Measurements from ENCODE around the gene OSBP2. TPM values are rescaled to one million over a fixed set of nuclear protein-coding genes. Genes with fewer than 3 reads are reported as not detected.

Gene OSBP2
- total RNA-seq, 1 donor from 2014 or later: 0.35 TPM

DNA sequence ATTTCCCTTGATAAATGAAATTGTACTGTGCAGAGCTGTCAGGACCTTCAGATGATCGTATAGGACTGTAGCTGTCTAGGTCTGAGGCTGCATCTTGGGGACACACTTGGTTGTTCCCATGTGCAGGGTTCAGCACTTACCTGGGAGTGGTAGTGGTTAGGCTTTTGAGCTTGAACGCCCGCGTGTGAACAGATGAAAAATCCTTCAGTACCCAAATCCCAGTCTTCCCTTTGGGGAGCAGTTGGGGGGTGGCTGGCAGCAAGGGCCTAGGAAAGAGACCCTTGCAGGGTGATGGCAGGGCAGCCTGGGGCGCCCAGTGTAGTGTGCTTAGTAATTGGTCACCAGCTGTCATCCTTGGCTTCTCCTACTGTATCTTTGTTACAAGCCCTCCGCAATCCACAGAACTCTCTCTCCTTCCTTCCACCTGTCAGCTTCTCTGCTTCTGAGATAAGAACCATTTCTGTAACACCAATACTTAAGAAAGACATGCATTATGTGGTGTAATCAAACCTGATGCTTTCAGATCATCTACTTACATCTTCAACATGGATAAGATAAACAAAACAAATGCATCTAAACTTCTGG is 209.3 kb downstream of the OSBP2 start:
- ChIA-PET CTCF (no interaction called here), POLR2A (no interaction called here)
- Mint-ChIP-seq H3K9me3 (peaks cover 2% of the 10 kb centered on the region), H3K36me3 (ENCODE audit: low read depth) (peaks cover 5% of the 10 kb centered on the region), H3K4me1 (peaks cover 10% of the 10 kb centered on the region), H3K27ac (no peak overlapping the region), H3K4me3 (no peak overlapping the region), H3K27me3 (no peaks in the 10 kb centered on the region)
- no peak for DNase-seq
- intact Hi-C loops (cut with micrococcal nuclease): no loop called here
- ATAC-seq (ENCODE audit: low read depth): no peak
- TF ChIP-seq, protein P1, sequence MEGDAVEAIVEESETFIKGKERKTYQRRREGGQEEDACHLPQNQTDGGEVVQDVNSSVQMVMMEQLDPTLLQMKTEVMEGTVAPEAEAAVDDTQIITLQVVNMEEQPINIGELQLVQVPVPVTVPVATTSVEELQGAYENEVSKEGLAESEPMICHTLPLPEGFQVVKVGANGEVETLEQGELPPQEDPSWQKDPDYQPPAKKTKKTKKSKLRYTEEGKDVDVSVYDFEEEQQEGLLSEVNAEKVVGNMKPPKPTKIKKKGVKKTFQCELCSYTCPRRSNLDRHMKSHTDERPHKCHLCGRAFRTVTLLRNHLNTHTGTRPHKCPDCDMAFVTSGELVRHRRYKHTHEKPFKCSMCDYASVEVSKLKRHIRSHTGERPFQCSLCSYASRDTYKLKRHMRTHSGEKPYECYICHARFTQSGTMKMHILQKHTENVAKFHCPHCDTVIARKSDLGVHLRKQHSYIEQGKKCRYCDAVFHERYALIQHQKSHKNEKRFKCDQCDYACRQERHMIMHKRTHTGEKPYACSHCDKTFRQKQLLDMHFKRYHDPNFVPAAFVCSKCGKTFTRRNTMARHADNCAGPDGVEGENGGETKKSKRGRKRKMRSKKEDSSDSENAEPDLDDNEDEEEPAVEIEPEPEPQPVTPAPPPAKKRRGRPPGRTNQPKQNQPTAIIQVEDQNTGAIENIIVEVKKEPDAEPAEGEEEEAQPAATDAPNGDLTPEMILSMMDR (IDR thresholded peaks at IDR 0.05): no peak

DNA sequence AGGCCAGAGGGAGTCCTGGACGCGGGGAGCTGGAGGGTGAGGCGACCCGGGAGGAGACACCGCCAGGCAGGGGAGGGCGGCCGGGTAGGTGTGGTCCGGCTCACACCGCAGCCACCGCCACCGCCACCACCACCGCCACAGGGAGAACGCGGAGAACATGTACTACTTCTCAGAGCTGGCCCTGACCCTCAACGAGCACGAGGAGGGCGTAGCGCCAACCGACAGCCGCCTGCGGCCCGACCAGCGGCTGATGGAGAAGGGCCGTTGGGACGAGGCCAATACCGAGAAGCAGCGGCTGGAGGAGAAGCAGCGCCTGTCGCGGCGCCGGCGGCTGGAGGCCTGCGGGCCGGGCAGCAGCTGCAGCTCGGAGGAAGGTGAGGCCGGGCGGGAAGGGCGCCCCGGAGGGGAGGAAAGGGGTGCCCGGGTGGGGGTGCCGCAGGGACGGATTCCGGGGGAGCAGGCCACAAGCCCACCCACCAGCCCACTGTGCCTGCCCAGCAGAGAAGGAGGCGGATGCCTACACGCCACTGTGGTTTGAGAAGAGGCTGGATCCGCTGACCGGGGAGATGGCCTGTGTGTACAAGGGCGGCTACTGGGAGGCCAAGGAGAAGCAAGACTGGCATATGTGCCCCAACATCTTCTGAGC is 211.1 kb downstream of the OSBP2 start:
- no peak overlapping the region for H3K4me3 Mint-ChIP-seq
- CTCF ChIA-PET: interaction anchor here (0.8 kb wide), 1 partner anchor 14 kb away, joined by 6 read pairs; no protein-coding TSS in a partner anchor
- H3K27me3 Mint-ChIP-seq: no peaks in the 10 kb centered on the region
- ATAC-seq (ENCODE audit: low read depth): no peak
- H3K9me3 Mint-ChIP-seq: no peaks in the 10 kb centered on the region
- intact Hi-C loops (cut with micrococcal nuclease): no loop called here
- peaks cover 13% of the 10 kb centered on the region for H3K36me3 Mint-ChIP-seq (ENCODE audit: low read depth)
- TF ChIP-seq, protein P1 (IDR thresholded peaks at IDR 0.05): no peak
- no peak overlapping the region for H3K27ac Mint-ChIP-seq
- H3K4me1 Mint-ChIP-seq: peaks cover 10% of the 10 kb centered on the region
- POLR2A ChIA-PET: no interaction called here
- no peak for DNase-seq

DNA sequence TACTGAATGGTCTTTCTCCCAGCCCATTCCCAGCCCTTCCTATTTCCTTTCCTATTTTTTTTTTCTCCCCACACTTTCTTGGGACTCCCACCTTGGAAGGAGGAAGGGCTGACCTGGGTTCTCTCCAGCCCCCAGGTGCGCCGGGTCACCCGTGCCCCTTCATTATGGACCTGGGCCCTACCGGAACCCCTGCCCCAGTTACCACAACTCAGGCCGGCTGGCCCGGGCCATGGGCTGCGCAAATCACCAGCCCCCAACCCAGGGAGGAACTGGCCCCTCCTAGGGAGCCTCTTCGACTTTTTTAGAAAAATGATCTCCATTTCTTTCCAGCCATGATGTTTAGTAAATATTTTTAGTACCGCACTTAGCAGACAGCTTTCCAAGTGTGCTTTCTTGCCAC is 211.7 kb downstream of the OSBP2 start:
- CTCF ChIA-PET: no interaction called here
- ATAC-seq (ENCODE audit: low read depth) (no peak), DNase-seq (no peak)
- TF ChIP-seq, protein P1 (IDR thresholded peaks at IDR 0.05): no peak
- Mint-ChIP-seq H3K27me3 (no peaks in the 10 kb centered on the region), H3K9me3 (no peaks in the 10 kb centered on the region), H3K4me3 (no peak overlapping the region), H3K36me3 (ENCODE audit: low read depth) (peaks cover 13% of the 10 kb centered on the region), H3K27ac (no peak overlapping the region), H3K4me1 (peaks cover 10% of the 10 kb centered on the region)
- intact Hi-C loops (cut with micrococcal nuclease): no loop called here
- POLR2A ChIA-PET: no interaction called here

DNA sequence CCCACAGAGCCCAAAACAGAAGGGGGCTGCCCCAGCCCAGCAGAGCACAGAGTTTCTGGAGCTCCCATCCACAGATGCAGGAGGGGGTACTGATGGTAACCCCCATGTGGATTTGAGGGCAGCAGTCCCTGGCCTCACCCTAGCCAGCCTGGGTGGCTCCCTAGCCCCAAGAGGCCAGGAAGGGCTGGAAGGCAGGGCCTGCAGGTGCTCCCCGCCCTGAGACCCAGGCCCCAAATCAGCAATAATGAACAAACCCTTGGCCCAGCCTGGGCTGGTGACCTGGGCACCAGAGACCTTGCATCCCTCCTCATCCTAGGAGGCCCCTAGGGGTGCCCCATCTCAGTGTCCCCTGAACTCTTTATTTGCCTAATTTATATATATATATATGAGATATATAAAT is 212.3 kb downstream of the OSBP2 start:
- DNase-seq (no peak), ATAC-seq (ENCODE audit: low read depth) (no peak)
- ChIA-PET POLR2A (no interaction called here), CTCF (no interaction called here)
- Mint-ChIP-seq H3K9me3 (no peaks in the 10 kb centered on the region), H3K27ac (no peak overlapping the region), H3K27me3 (no peaks in the 10 kb centered on the region), H3K36me3 (ENCODE audit: low read depth) (peaks cover 10% of the 10 kb centered on the region), H3K4me3 (no peak overlapping the region), H3K4me1 (peaks cover 10% of the 10 kb centered on the region)
- TF ChIP-seq, protein P1 (IDR thresholded peaks at IDR 0.05): no peak
- intact Hi-C loops (cut with micrococcal nuclease): no loop called here

DNA sequence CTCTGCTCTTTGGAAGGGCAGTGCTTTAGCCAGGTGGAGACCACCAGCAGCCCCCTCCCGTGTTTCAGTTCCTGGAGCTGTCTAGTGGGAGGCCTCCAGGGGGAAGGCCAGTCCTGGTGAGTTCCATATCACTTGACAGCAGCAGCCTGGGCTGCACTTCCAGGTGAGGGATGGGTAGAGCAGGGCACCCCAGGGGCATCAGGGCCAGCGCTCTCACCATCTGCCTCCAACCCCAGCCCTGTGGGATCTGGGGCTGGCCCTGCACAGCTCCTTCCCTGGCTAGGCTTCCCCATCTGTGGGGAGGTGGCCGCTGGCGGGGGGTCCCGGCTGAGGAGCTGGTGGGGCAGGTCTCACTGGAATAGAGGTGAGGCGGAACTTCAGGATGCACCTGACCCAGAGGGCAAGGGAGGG is 213.4 kb downstream of the OSBP2 start:
- TF ChIP-seq, protein P1 (IDR thresholded peaks at IDR 0.05): no peak
- peaks cover 3% of the 10 kb centered on the region for H3K4me1 Mint-ChIP-seq
- ChIA-PET POLR2A (no interaction called here), CTCF (no interaction called here)
- H3K27ac Mint-ChIP-seq: no peak overlapping the region
- no peak for DNase-seq
- no peaks in the 10 kb centered on the region for H3K9me3 Mint-ChIP-seq
- intact Hi-C loops (cut with micrococcal nuclease): no loop called here
- no peaks in the 10 kb centered on the region for H3K27me3 Mint-ChIP-seq
- H3K4me3 Mint-ChIP-seq: no peak overlapping the region
- ATAC-seq (ENCODE audit: low read depth): no peak
- peaks cover 10% of the 10 kb centered on the region for H3K36me3 Mint-ChIP-seq (ENCODE audit: low read depth)
